Measurements from ENCODE around the gene ABHD6. TPM values are rescaled to one million over a fixed set of nuclear protein-coding genes. Genes with fewer than 3 reads are reported as not detected.
"Not testable (repeated sequence)": the region's sequence is repeated elsewhere in the genome, so short reads cannot be mapped to it uniquely, and the experiment has no call there.

ABHD6 gene
- total RNA-seq, 1 donor from 2014 or later: 3.0 TPM

- H3K4me3 Mint-ChIP-seq (ENCODE audit: unreplicated experiment): peak overlapping the region; percentile 99
- H3K36me3 Mint-ChIP-seq (ENCODE audit: low read depth, unreplicated experiment): peaks cover 2% of the 10 kb centered on the region
- H3K27me3 Mint-ChIP-seq (ENCODE audit: unreplicated experiment): peaks cover 5% of the 10 kb centered on the region
- peaks cover 14% of the 10 kb centered on the region for H3K4me1 Mint-ChIP-seq (ENCODE audit: unreplicated experiment)
- no peaks in the 10 kb centered on the region for H3K9me3 Mint-ChIP-seq (ENCODE audit: unreplicated experiment)
- no peak for TF ChIP-seq CTCF (IDR thresholded peaks at IDR 0.05; ENCODE audit: unreplicated experiment)
- DNase-seq (ENCODE audit: low spot score): no peak
- no peak overlapping the region for H3K27ac Mint-ChIP-seq (ENCODE audit: unreplicated experiment)
Observed at GRCh38 chr3:58334013-58334321, 96.4 kb downstream of the ABHD6 start.

GRCh38 chr3:58334506-58334884 lies 96.9 kb downstream of the ABHD6 start:
- DNase-seq (ENCODE audit: low spot score): no peak
- no peak overlapping the region for H3K27ac Mint-ChIP-seq (ENCODE audit: unreplicated experiment)
- H3K36me3 Mint-ChIP-seq (ENCODE audit: low read depth, unreplicated experiment): peaks cover 3% of the 10 kb centered on the region
- H3K4me1 Mint-ChIP-seq (ENCODE audit: unreplicated experiment): peaks cover 14% of the 10 kb centered on the region
- no peak for TF ChIP-seq CTCF (IDR thresholded peaks at IDR 0.05; ENCODE audit: unreplicated experiment)
- peak overlapping the region; percentile 3 for H3K4me3 Mint-ChIP-seq (ENCODE audit: unreplicated experiment)
- no peaks in the 10 kb centered on the region for H3K9me3 Mint-ChIP-seq (ENCODE audit: unreplicated experiment)
- H3K27me3 Mint-ChIP-seq (ENCODE audit: unreplicated experiment): peaks cover 4% of the 10 kb centered on the region

GRCh38 chr3:58335652-58335947 lies 98.0 kb downstream of the ABHD6 start:
- Mint-ChIP-seq H3K27ac (ENCODE audit: unreplicated experiment) (no peak overlapping the region), H3K27me3 (ENCODE audit: unreplicated experiment) (peaks cover 4% of the 10 kb centered on the region)
- no peak for TF ChIP-seq CTCF (IDR thresholded peaks at IDR 0.05; ENCODE audit: unreplicated experiment)

GRCh38 chr3:58336135-58336882 lies 98.7 kb downstream of the ABHD6 start:
- H3K4me3 Mint-ChIP-seq (ENCODE audit: unreplicated experiment): no peak overlapping the region
- no peak for TF ChIP-seq CTCF (IDR thresholded peaks at IDR 0.05; ENCODE audit: unreplicated experiment)
- H3K27ac Mint-ChIP-seq (ENCODE audit: unreplicated experiment): no peak overlapping the region
- peaks cover 14% of the 10 kb centered on the region for H3K4me1 Mint-ChIP-seq (ENCODE audit: unreplicated experiment)
- no peaks in the 10 kb centered on the region for H3K9me3 Mint-ChIP-seq (ENCODE audit: unreplicated experiment)
- peaks cover 3% of the 10 kb centered on the region for H3K36me3 Mint-ChIP-seq (ENCODE audit: low read depth, unreplicated experiment)
- peaks cover 4% of the 10 kb centered on the region for H3K27me3 Mint-ChIP-seq (ENCODE audit: unreplicated experiment)
- DNase-seq (ENCODE audit: low spot score): no peak

More at GRCh38 chr3:58335652-58335947, 98.0 kb downstream of the ABHD6 start:
- Mint-ChIP-seq H3K4me3 (ENCODE audit: unreplicated experiment) (no peak overlapping the region), H3K36me3 (ENCODE audit: low read depth, unreplicated experiment) (peaks cover 3% of the 10 kb centered on the region), H3K9me3 (ENCODE audit: unreplicated experiment) (no peaks in the 10 kb centered on the region), H3K4me1 (ENCODE audit: unreplicated experiment) (peaks cover 14% of the 10 kb centered on the region)
- DNase-seq (ENCODE audit: low spot score): no peak

GRCh38 chr3:58337190-58337589 lies 99.6 kb downstream of the ABHD6 start:
- DNase-seq (ENCODE audit: low spot score): no peak
- Mint-ChIP-seq H3K4me1 (ENCODE audit: unreplicated experiment) (peaks cover 14% of the 10 kb centered on the region), H3K4me3 (ENCODE audit: unreplicated experiment) (no peak overlapping the region), H3K27me3 (ENCODE audit: unreplicated experiment) (peaks cover 3% of the 10 kb centered on the region), H3K27ac (ENCODE audit: unreplicated experiment) (no peak overlapping the region), H3K9me3 (ENCODE audit: unreplicated experiment) (no peaks in the 10 kb centered on the region), H3K36me3 (ENCODE audit: low read depth, unreplicated experiment) (peaks cover 3% of the 10 kb centered on the region)
- TF ChIP-seq CTCF (IDR thresholded peaks at IDR 0.05; ENCODE audit: unreplicated experiment): no peak

GRCh38 chr3:58339146-58339545 lies 101.6 kb downstream of the ABHD6 start:
- H3K36me3 Mint-ChIP-seq (ENCODE audit: low read depth, unreplicated experiment); H3K4me3 Mint-ChIP-seq (ENCODE audit: unreplicated experiment); H3K27me3 Mint-ChIP-seq (ENCODE audit: unreplicated experiment); H3K4me1 Mint-ChIP-seq (ENCODE audit: unreplicated experiment); H3K9me3 Mint-ChIP-seq (ENCODE audit: unreplicated experiment); H3K27ac Mint-ChIP-seq (ENCODE audit: unreplicated experiment); DNase-seq (ENCODE audit: low spot score): not testable (repeated sequence)
